Mesodermal cell (in vitro differentiated cells): Measurements from ENCODE around the gene ENTPD2.
"Not testable (repeated sequence)": the region's sequence is repeated elsewhere in the genome, so short reads cannot be mapped to it uniquely, and the experiment has no call there.

Source experiments
- H3K27ac ChIP-seq: 2 replicates; pipeline ENCODE4 v1.7.0; 2013; ENCODE audit warnings: mild to moderate bottlenecking, low read depth, low read length, moderate library complexity; ENCODE audit not compliant: severe bottlenecking
- H3K36me3 ChIP-seq: 2 replicates; pipeline ENCODE4 v1.7.1; 2013; ENCODE audit warnings: mild to moderate bottlenecking, low read length, moderate library complexity; ENCODE audit not compliant: control insufficient read depth, insufficient read depth
- H3K4me1 ChIP-seq: one replicate; pipeline ENCODE4 v1.7.1; 2013; ENCODE audit warnings: mild to moderate bottlenecking, low read length; ENCODE audit not compliant: insufficient read depth, control insufficient read depth, poor library complexity, severe bottlenecking
- H3K4me3 ChIP-seq: 2 replicates; pipeline ENCODE4 v1.7.0; 2013; ENCODE audit warnings: low read length, control low read depth, mild to moderate bottlenecking; ENCODE audit not compliant: insufficient read depth, poor library complexity, severe bottlenecking; ENCODE audit errors: extremely low read depth
- H3K9me3 ChIP-seq: 2 replicates; pipeline ENCODE4 v1.7.1; 2013; ENCODE audit warnings: mild to moderate bottlenecking, low read length, moderate library complexity; ENCODE audit not compliant: control insufficient read depth
- WGBS, 2 experiments: methylation state at CpG; one replicate each; pipeline ENCODE4 v1.1.5; 2013; ENCODE audit warnings: missing lambda C conversion rate in 2 of 2; ENCODE audit not compliant: insufficient coverage in 2 of 2; 5-methylcytosine and 5-hydroxymethylcytosine counted together

ENTPD2 gene

GRCh38 chr9:137011156-137011555 lies 42.7 kb downstream of the ENTPD2 start:
- Histone ChIP-seq H3K4me3 (no peak overlapping the region), H3K36me3 (peaks cover under 1% of the 10 kb centered on the region), H3K4me1 (no peaks in the 10 kb centered on the region), H3K9me3 (no peaks in the 10 kb centered on the region), H3K27ac (no peak overlapping the region)
- 96 to 97% methylated on average over 23 to 24 of the region's 24 CpGs for WGBS, 2 experiments

DNA sequence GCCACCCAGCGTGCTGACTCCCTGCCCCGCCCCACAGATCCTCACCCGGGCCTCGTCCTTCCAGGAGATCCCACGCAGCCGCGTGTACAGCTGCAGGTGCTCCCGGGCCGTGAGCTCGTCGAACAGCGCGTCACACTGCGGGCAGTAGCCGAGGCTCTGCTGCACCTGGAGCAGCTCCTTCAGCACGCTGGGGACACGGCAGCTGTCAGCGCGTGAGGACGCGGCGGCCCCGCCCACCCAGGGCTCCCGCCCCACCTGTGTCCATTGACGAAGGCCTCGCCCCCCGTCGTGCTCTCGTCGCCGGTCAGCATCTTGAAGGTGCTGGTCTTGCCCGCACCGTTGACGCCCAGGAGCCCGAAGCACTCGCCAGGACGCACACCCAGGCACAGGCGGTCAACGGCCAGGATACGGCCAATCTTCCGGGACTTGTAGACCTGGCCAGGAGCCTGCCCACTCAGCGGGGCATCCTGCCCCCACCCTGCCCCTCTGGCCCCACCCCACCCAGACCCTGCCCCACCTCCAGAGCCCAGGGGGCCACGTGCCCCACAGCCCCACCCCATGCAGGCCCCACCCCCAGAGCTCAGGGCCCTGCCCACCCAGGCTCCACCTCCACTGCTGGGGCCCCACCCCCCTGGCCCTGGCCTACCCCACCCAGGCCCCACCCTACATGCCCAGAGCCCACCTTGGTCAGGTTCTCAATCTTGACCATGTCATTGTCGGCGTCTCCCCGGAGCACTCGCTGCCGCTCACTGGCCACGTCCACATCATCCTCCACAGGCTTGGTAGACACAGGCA lies 43.7 kb downstream of the ENTPD2 start:
- H3K27ac ChIP-seq = no peak overlapping the region
- no peaks in the 10 kb centered on the region for H3K36me3 ChIP-seq
- no peaks in the 10 kb centered on the region for H3K9me3 ChIP-seq
- no peak overlapping the region for H3K4me3 ChIP-seq
- H3K4me1 ChIP-seq = no peaks in the 10 kb centered on the region
- 93 to 95% methylated on average over 36 to 48 of the region's 49 CpGs for WGBS, 2 experiments

- no peak overlapping the region for H3K27ac ChIP-seq
- H3K9me3 ChIP-seq = no peaks in the 10 kb centered on the region
- WGBS, 2 experiments = 93 to 94% methylated on average over 5 to 13 of the region's 18 CpGs
These were observed 44.6 kb downstream of the ENTPD2 start for GRCh38 chr9:137009217-137009616.

GRCh38 chr9:137008312-137008711 lies 45.5 kb downstream of the ENTPD2 start:
- no peaks in the 10 kb centered on the region for H3K4me1 ChIP-seq
- H3K36me3 ChIP-seq = no peaks in the 10 kb centered on the region
- H3K27ac ChIP-seq = no peak overlapping the region
- no peak overlapping the region for H3K4me3 ChIP-seq
- H3K9me3 ChIP-seq = no peaks in the 10 kb centered on the region
- WGBS, 2 experiments = 87 to 91% methylated on average over 16 to 17 of the region's 22 CpGs

More at GRCh38 chr9:137009217-137009616, 44.6 kb downstream of the ENTPD2 start:
- Histone ChIP-seq H3K4me1 (no peaks in the 10 kb centered on the region), H3K36me3 (no peaks in the 10 kb centered on the region), H3K4me3 (no peak overlapping the region)

- 87 to 89% methylated on average over 9 to 13 of the region's 13 CpGs for WGBS, 2 experiments
- Histone ChIP-seq H3K36me3 (no peaks in the 10 kb centered on the region), H3K4me1 (no peaks in the 10 kb centered on the region)
These were observed 46.0 kb downstream of the ENTPD2 start for GRCh38 chr9:137007816-137008270.

GRCh38 chr9:137007108-137007815 lies 46.6 kb downstream of the ENTPD2 start:
- Histone ChIP-seq H3K36me3 (no peaks in the 10 kb centered on the region), H3K4me1 (no peaks in the 10 kb centered on the region), H3K27ac (no peak overlapping the region), H3K4me3 (no peak overlapping the region), H3K9me3 (no peaks in the 10 kb centered on the region)
- 85 to 87% methylated on average over 22 to 26 of the region's 30 CpGs for WGBS, 2 experiments

More at GRCh38 chr9:137007816-137008270, 46.0 kb downstream of the ENTPD2 start:
- Histone ChIP-seq H3K4me3 (no peak overlapping the region), H3K27ac (no peak overlapping the region), H3K9me3 (no peaks in the 10 kb centered on the region)

DNA sequence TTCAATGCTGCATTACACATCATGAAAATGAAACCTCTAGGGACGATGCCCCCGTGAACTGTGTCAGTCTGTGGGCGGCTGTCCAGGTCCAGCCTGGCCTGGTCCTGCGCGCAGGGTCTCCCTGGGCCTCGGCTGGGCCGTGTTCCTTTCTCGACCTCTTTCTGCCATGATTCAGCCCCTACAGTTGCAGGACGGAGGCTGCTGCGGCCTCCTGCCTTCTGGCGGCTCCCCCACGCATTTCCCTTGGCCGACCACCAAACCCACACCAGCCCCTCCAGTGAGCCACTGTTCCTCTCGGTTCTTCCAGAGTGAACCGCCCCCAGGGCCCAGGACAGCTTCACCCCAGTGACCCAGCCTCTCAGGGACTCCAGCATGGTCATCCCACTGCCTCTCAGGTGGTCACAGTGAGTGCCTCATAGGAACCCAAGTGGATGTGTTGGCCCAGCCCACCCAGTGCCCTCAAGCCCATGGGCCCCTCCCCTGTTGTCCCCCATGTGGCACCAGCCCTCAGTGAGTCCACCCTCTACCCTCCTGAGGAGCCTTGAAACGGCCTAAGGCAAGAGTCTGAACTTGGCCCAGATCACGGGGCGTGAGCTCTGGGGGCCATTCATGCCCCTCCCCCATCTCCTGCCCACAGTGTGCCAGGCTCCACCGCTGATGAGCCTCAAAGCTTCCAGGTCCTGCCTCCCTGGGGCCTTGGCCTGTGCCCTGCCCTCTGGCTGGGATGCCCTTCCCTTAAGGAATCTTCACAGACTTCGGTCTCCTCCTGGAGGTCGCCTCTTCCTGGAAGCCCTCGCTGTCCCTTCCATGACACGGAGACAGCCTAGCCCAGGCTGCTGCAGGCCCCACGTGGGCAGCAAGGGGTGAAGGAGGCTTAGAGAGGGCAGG lies 47.5 kb downstream of the ENTPD2 start:
- Histone ChIP-seq H3K27ac (no peak overlapping the region), H3K36me3 (no peaks in the 10 kb centered on the region), H3K9me3 (no peaks in the 10 kb centered on the region), H3K4me1 (no peaks in the 10 kb centered on the region), H3K4me3 (no peak overlapping the region)
- WGBS, 2 experiments = 92% methylated on average over 14 to 22 of the region's 24 CpGs

- not testable (repeated sequence) for H3K36me3 ChIP-seq, H3K4me1 ChIP-seq, H3K4me3 ChIP-seq, H3K9me3 ChIP-seq, H3K27ac ChIP-seq
- WGBS, 2 experiments = 57 to 72% methylated on average over 7 to 12 of the region's 17 CpGs
These were observed 49.6 kb downstream of the ENTPD2 start for GRCh38 chr9:137004285-137004684.

- 94 to 95% methylated on average over 10 of the region's 10 CpGs for WGBS, 2 experiments
- H3K9me3 ChIP-seq = no peaks in the 10 kb centered on the region
- no peak overlapping the region for H3K27ac ChIP-seq
- no peaks in the 10 kb centered on the region for H3K36me3 ChIP-seq
- H3K4me3 ChIP-seq = no peak overlapping the region
- H3K4me1 ChIP-seq = peaks cover 3% of the 10 kb centered on the region
These were observed 51.2 kb downstream of the ENTPD2 start for GRCh38 chr9:137002646-137003041.

DNA sequence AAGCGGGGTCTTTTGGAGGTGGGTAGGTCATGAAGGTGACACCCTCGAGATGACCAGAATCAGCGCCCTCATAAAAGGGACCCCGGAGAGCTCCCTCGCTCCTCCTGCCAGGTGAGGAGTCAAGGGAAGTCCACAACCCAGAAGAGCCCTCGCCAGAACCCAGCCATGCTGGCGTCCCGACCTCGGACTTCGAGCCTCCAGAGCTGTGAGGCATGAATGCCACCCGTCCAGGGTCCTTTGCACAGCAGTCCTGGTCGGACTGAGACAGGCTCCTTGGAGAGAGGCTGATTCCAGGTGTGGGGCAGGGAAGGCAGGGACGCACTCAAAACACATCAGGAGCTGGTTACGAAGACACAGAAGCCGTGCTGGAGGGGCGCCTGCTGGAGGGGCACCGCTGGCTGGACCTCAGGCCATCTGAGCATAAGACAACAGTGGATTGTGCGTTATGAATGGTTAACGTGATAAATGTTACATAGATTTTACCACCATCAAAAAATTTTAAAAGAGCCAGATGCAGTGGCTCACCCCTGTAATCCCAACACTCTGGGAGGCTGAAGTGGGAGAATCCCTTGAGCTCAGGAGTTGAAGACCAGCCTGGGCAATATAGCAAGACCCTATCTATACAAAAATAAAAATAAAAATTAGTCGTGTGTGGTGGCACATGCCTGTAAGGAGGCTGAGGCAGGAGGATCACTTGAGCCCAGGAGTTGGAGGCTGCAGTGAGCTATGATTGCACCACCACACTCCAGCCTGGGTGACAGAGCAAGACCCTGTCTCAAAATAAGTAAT lies 51.8 kb downstream of the ENTPD2 start:
- Histone ChIP-seq H3K9me3 (no peaks in the 10 kb centered on the region), H3K27ac (no peak overlapping the region), H3K4me3 (no peak overlapping the region), H3K36me3 (no peaks in the 10 kb centered on the region), H3K4me1 (peaks cover 3% of the 10 kb centered on the region)
- WGBS, 2 experiments = 87 to 90% methylated on average over 13 to 16 of the region's 20 CpGs
